Measurements from ENCODE around the gene ATP23.

ATP23 gene

GRCh38 chr12:57908511-57908910 is 32.9 kb upstream of the ATP23 start:
- no peak for FAIRE-seq

GRCh38 chr12:57909056-57909455 is 32.3 kb upstream of the ATP23 start:
- no peak for FAIRE-seq

- no peak for FAIRE-seq
Observed at GRCh38 chr12:57909611-57910010, 31.8 kb upstream of the ATP23 start.

- FAIRE-seq, result no peak
Observed at GRCh38 chr12:57918147-57918546, 23.2 kb upstream of the ATP23 start.

DNA sequence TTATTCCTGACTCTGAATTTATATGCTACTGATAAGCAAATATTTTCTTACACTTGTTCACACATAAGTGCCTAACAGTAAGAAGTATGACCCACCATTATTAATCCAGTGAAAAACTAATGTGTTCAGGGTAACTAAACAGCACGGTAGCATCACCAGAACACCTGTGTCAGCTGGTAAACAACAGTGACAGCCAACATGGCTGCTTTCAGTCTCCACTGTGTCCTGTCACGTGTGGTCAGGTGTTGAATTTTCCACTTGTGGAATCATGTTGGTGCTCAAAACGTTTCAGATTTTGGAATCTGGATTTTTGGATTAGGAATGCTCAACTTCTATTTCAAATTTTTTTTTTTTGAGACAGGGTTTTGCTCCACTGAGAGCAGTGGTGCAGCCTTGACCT is 14.3 kb upstream of the ATP23 start:
- no peak for FAIRE-seq

- FAIRE-seq, result no peak
Observed at GRCh38 chr12:57929092-57929830, 12.1 kb upstream of the ATP23 start.

GRCh38 chr12:57934819-57935218 is 6.5 kb upstream of the ATP23 start:
- no peak for FAIRE-seq

DNA sequence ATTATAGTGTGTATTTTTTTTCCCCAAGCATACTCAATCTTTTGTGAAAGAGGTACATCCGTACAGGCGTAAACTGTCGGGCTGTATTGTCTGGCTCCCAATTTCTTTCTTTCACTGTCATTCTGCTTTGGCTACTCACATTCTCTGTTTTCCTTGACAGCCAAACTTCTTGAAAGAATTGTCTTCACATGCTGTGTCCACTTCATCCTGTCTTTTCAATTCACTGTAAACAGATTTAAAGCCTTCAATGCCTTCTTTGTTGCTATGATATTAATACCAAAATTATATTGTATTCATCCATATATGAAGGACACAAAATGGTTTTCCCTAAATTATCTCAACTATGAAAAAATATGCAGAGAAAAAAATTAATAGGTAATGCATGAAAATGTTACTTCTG is 6.0 kb upstream of the ATP23 start:
- FAIRE-seq, result no peak

DNA sequence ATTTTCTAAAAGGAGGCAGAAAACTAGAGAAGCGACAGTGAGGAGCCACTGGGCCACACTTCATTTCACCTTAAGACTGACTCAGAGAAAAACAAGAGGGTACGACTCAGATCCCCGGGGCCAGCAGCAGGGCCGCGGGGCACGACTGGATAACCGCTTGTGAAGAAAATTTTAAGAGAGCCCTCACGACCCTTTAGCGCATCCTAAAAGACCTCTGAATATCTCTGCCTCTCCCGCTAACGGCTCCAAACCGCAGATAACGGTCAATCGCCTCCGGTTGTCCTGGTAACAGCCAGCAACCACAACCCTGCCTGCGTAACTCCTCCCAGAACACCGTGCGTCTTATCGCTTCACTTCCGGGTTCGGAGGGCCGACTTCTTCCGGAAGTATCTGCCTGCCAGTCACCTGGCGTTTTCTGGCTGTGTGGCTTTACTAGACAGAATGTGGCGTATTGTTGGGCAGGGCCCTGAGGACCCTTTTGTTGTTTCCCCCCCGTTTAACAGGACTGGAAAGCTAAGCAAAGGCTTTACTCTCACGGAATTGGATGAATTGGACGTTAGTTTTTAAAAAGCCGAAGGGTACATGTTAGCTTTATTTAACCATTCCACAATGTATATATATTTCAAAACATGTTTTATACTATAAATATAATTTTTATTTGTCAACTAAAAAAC is 5.4 kb upstream of the ATP23 start:
- FAIRE-seq, result no peak

GRCh38 chr12:57936513-57936883 is 4.9 kb upstream of the ATP23 start:
- no peak for FAIRE-seq

DNA sequence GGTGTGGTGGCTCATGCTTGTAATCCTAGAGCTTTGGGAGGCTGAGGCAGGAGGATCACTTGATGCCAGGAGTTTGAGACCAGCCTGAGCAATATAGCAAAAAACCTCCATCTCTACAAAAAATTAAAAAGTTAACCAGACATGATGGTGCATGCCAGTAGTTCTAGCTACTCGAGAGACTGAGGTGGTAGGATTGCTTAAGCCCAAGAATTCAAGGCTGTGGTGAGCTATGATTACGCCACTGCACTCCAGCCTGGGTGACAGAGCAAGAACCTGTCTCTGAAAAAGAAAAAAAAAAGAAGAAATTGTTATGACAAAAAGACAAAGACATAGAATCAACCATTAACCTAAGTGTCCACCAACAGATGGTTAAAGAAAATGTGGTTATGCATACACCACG is 2.1 kb upstream of the ATP23 start:
- no peak for FAIRE-seq

GRCh38 chr12:57940052-57940914 is 1.1 kb upstream of the ATP23 start:
- FAIRE-seq, result no peak

DNA sequence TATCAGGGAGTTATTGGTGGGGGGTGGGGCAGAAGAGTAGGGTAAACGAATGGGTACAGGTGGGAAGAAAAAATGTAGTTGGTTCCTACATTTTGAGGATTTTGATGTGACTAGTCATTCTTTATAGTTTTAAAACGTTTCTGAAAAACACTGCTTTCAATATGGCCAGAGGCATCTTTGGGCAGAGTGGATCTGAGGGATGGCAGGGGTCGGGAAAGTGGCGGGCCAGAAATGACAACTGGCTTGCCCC is 527 bp upstream of the ATP23 start:
- no peak for FAIRE-seq

DNA sequence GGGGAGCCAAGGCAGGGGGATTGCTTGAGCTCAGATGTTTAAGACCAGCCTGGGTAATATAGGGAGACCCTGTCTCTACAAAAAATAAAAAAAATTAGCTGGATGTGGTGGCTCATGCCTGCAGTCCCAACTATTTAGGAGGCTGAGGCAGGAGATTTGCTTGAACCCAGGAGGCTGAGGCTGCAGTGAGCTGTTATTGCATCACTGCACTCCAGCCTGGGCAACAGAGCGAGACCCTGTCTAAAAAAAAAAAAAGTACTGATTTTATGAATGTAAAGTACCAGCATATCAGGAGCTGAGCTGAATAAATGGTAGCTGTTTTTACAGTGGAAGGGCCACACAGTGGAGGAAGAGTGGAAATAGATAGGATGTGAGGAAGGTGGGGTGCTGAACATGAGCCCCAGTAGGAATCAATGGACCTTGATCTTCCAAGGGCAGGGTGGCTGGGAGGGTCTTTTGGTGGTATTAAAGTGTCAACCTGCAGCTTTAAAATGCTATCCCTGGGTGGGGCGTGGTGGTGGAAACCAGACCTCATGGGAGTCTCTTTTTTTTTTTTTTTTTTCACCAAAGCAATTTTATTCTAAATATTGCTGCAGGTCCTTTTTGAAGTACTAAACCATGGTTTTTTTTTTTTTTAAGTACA is 2.2 kb downstream of the ATP23 start:
- FAIRE-seq, result no peak

DNA sequence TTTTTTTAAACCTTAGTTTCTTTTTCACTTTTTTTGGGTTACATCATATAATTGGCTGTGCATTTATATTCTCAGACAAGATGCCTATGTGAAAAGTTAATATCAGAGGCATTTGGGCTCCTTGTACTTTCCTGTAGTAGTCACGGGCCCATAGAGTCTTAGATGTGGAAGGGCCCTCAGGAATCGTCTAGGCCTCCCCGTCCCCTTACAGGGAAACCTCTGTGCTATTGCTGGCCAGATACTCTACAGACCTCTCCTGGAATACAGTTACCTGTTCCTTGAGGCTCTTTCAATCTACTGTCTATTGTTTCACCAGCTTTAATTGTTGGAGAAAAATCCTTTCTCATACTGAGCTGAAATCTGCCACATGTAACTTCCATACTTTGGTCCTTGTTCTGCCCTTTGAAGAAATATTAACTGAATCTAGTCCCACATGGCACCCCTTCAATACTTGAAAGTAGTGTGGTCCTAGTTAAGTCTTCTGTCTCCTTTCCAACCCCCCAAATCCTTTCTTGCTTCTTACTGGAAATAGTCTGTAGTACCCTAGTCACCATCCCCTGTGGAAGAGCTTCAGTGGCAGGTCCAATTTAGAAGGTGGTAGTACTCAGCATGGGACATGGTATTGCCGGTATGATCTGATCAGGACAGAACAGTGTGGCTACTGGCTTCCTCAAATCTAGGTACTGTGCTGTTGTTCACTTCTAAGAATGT is 3.1 kb downstream of the ATP23 start:
- FAIRE-seq, result no peak

GRCh38 chr12:57952766-57953165 is 11.4 kb downstream of the ATP23 start:
- no peak for FAIRE-seq

GRCh38 chr12:57954768-57955167 is 13.4 kb downstream of the ATP23 start:
- no peak for FAIRE-seq

DNA sequence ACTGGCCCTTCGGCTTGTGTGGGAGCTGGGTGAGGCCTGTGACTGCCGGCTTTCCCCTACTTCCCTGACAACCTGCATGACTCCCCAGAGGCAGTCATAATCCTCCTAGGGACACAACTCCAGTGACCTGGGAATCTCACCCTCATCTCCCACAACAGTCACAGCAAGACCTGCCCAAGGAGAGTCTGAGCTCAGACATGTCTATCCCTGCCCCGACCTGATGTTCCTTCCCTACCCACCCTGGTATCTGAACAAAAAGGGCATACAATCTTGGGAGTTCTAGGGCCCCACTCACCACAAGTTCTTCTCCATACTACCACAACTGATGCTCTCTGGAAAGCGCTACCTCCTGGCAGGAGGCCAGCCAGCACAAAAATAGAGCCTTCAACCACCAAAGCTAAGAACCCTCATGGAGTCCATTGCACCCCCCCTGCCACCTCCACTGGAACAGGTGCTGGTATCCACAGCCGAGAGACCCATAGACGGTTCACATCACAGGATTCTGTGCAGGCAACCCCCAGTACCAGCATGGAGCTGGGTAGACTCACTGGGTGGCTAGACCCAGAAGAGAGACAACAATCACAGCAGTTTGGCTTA is 16.8 kb downstream of the ATP23 start:
- no peak for FAIRE-seq

GRCh38 chr12:57964421-57964820 is 23.1 kb downstream of the ATP23 start:
- FAIRE-seq, result no peak

- FAIRE-seq, result no peak
Observed at GRCh38 chr12:57965766-57966165, 24.4 kb downstream of the ATP23 start.

DNA sequence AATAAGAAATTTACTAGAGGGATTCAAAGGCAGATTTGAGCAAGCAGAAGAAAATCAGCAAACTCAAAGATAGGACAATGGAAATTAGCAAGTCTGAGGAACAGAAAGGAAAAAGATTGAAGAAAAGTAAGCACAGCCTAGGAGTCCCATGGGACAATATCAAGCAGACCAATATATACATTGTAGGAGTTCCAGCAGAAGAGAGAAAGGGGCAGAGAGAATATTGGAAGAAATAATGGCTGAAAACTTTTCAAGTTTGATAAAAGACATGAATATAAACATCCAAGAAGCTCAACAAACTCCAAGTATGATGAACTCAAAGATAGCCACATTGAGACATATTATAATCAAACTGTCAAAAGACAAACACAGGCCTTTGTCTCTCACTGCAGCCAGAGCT is 25.2 kb downstream of the ATP23 start:
- FAIRE-seq, result no peak

DNA sequence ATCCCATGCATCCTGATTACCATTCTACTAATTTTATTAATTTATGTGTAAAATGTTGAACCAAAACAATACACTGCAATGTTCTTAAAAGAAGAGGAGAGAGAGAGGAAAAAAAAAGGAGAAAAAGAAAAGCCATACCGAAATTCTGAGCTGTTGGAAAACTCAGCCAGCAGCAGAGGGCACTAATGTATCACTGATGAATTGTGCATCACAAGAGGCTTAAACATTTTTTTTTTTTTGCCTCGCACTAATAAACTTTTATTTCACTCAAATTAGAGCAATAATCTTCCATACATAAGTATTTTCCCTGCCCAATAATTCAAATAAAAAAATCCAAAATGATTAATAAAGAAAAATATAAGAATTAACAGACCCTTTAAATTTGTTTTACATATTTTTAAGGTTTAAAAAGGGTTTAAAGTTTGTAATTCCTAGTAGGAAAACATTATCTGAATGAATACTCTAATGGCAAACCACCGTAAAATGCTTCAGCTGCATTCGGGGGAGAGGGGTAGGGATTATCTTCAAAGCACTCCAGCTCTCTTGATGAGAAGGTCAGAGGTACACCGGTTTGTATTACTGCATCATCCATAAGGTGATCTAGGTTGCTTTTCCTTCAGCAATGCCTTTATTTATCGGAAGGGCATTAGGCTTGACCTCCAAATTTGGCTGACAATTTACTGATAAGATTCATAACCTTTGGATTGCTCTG is 41.9 kb downstream of the ATP23 start:
- FAIRE-seq, result no peak

All from colon (tissue), 2 donors.